ENCODE results near the gene MMAB. TPM values are rescaled to one million over a fixed set of nuclear protein-coding genes. Genes with fewer than 3 reads are reported as not detected.
A peak's percentile ranks its signal among the peaks of the same experiment; 100 is the strongest.

Gene MMAB
- total RNA-seq, 1 experiment from 2014 or later, result 32.8 TPM

GRCh38 chr12:109553483-109553882 lies 19.8 kb downstream of the MMAB start:
- Histone ChIP-seq H3K4me3 (ENCODE audit: insufficient read depth, low read depth, low read length) (no peak overlapping the region), H3K27me3 (ENCODE audit: control insufficient read depth, insufficient read depth, low read length) (no peaks in the 10 kb centered on the region), H3K36me3 (replicated peaks; ENCODE audit: control insufficient read depth, insufficient read depth, low read length) (no peaks in the 10 kb centered on the region)
- no peak for DNase-seq

GRCh38 chr12:109552971-109553370 lies 20.3 kb downstream of the MMAB start:
- no peaks in the 10 kb centered on the region for H3K27me3 ChIP-seq (ENCODE audit: control insufficient read depth, insufficient read depth, low read length)
- H3K4me3 ChIP-seq (ENCODE audit: insufficient read depth, low read depth, low read length), result no peak overlapping the region
- no peaks in the 10 kb centered on the region for H3K36me3 ChIP-seq (replicated peaks; ENCODE audit: control insufficient read depth, insufficient read depth, low read length)
- no peak for DNase-seq

- Histone ChIP-seq H3K27me3 (ENCODE audit: control insufficient read depth, insufficient read depth, low read length) (no peaks in the 10 kb centered on the region), H3K4me3 (ENCODE audit: insufficient read depth, low read depth, low read length) (no peak overlapping the region), H3K36me3 (replicated peaks; ENCODE audit: control insufficient read depth, insufficient read depth, low read length) (no peaks in the 10 kb centered on the region)
- no peak for DNase-seq
Measured at GRCh38 chr12:109551108-109551507, 22.2 kb downstream of the MMAB start.

- H3K4me3 ChIP-seq (ENCODE audit: insufficient read depth, low read depth, low read length), result no peak overlapping the region
- no peak for DNase-seq
- no peaks in the 10 kb centered on the region for H3K36me3 ChIP-seq (replicated peaks; ENCODE audit: control insufficient read depth, insufficient read depth, low read length)
Measured at GRCh38 chr12:109550281-109550680, 23.0 kb downstream of the MMAB start.

GRCh38 chr12:109549613-109550270 lies 23.6 kb downstream of the MMAB start:
- Histone ChIP-seq H3K36me3 (replicated peaks; ENCODE audit: control insufficient read depth, insufficient read depth, low read length) (no peaks in the 10 kb centered on the region), H3K27me3 (ENCODE audit: control insufficient read depth, insufficient read depth, low read length) (no peaks in the 10 kb centered on the region), H3K4me3 (ENCODE audit: insufficient read depth, low read depth, low read length) (no peak overlapping the region)
- DNase-seq, result peak; percentile 68

More at GRCh38 chr12:109550281-109550680, 23.0 kb downstream of the MMAB start:
- no peaks in the 10 kb centered on the region for H3K27me3 ChIP-seq (ENCODE audit: control insufficient read depth, insufficient read depth, low read length)

GRCh38 chr12:109548258-109548657 lies 25.0 kb downstream of the MMAB start:
- H3K36me3 ChIP-seq (replicated peaks; ENCODE audit: control insufficient read depth, insufficient read depth, low read length), result no peaks in the 10 kb centered on the region
- DNase-seq, result no peak
- no peaks in the 10 kb centered on the region for H3K27me3 ChIP-seq (ENCODE audit: control insufficient read depth, insufficient read depth, low read length)

GRCh38 chr12:109547286-109547685 lies 26.0 kb downstream of the MMAB start:
- Histone ChIP-seq H3K4me3 (ENCODE audit: insufficient read depth, low read depth, low read length) (no peak overlapping the region), H3K36me3 (replicated peaks; ENCODE audit: control insufficient read depth, insufficient read depth, low read length) (no peaks in the 10 kb centered on the region), H3K27me3 (ENCODE audit: control insufficient read depth, insufficient read depth, low read length) (no peaks in the 10 kb centered on the region)
- no peak for DNase-seq

More at GRCh38 chr12:109548258-109548657, 25.0 kb downstream of the MMAB start:
- no peak overlapping the region for H3K4me3 ChIP-seq (ENCODE audit: insufficient read depth, low read depth, low read length)

- Histone ChIP-seq H3K36me3 (replicated peaks; ENCODE audit: control insufficient read depth, insufficient read depth, low read length) (no peaks in the 10 kb centered on the region), H3K27me3 (ENCODE audit: control insufficient read depth, insufficient read depth, low read length) (no peaks in the 10 kb centered on the region), H3K4me3 (ENCODE audit: insufficient read depth, low read depth, low read length) (no peak overlapping the region)
- no peak for DNase-seq
Measured at GRCh38 chr12:109545826-109546225, 27.5 kb downstream of the MMAB start.

GRCh38 chr12:109544955-109545531 lies 28.3 kb downstream of the MMAB start:
- no peak for DNase-seq
- H3K27me3 ChIP-seq (ENCODE audit: control insufficient read depth, insufficient read depth, low read length), result no peaks in the 10 kb centered on the region
- no peaks in the 10 kb centered on the region for H3K36me3 ChIP-seq (replicated peaks; ENCODE audit: control insufficient read depth, insufficient read depth, low read length)
- H3K4me3 ChIP-seq (ENCODE audit: insufficient read depth, low read depth, low read length), result no peak overlapping the region

- Histone ChIP-seq H3K27me3 (ENCODE audit: control insufficient read depth, insufficient read depth, low read length) (no peaks in the 10 kb centered on the region), H3K4me3 (ENCODE audit: insufficient read depth, low read depth, low read length) (no peak overlapping the region), H3K36me3 (replicated peaks; ENCODE audit: control insufficient read depth, insufficient read depth, low read length) (no peaks in the 10 kb centered on the region)
- DNase-seq, result no peak
Measured at GRCh38 chr12:109542876-109543275, 30.4 kb downstream of the MMAB start.

- Histone ChIP-seq H3K27me3 (ENCODE audit: control insufficient read depth, insufficient read depth, low read length) (no peaks in the 10 kb centered on the region), H3K4me3 (ENCODE audit: insufficient read depth, low read depth, low read length) (no peak overlapping the region), H3K36me3 (replicated peaks; ENCODE audit: control insufficient read depth, insufficient read depth, low read length) (no peaks in the 10 kb centered on the region)
- no peak for DNase-seq
Measured at GRCh38 chr12:109542014-109542413, 31.3 kb downstream of the MMAB start.

GRCh38 chr12:109541413-109541726 lies 31.9 kb downstream of the MMAB start:
- no peaks in the 10 kb centered on the region for H3K36me3 ChIP-seq (replicated peaks; ENCODE audit: control insufficient read depth, insufficient read depth, low read length)
- no peaks in the 10 kb centered on the region for H3K27me3 ChIP-seq (ENCODE audit: control insufficient read depth, insufficient read depth, low read length)
- no peak for DNase-seq
- no peak overlapping the region for H3K4me3 ChIP-seq (ENCODE audit: insufficient read depth, low read depth, low read length)

GRCh38 chr12:109540526-109541412 lies 32.5 kb downstream of the MMAB start:
- H3K27me3 ChIP-seq (ENCODE audit: control insufficient read depth, insufficient read depth, low read length), result no peaks in the 10 kb centered on the region
- DNase-seq, result no peak
- H3K4me3 ChIP-seq (ENCODE audit: insufficient read depth, low read depth, low read length), result no peak overlapping the region
- no peaks in the 10 kb centered on the region for H3K36me3 ChIP-seq (replicated peaks; ENCODE audit: control insufficient read depth, insufficient read depth, low read length)

GRCh38 chr12:109539508-109539907 lies 33.8 kb downstream of the MMAB start:
- Histone ChIP-seq H3K36me3 (replicated peaks; ENCODE audit: control insufficient read depth, insufficient read depth, low read length) (no peaks in the 10 kb centered on the region), H3K27me3 (ENCODE audit: control insufficient read depth, insufficient read depth, low read length) (no peaks in the 10 kb centered on the region), H3K4me3 (ENCODE audit: insufficient read depth, low read depth, low read length) (no peak overlapping the region)
- DNase-seq, result no peak
